WTC11 (cell line): ENCODE data around the gene FGR.

ENCODE experiments used
- E2F4 ChIP-seq: sonication (generic); formaldehyde crosslinking; IDR thresholded peaks from 2 replicates; pipeline ENCODE4 v1.8.1; 2022; ENCODE audit warnings: low read depth, mild to moderate bottlenecking, moderate library complexity, missing genetic modification reagents, borderline replicate concordance
- ETV6 ChIP-seq: sonication (generic); formaldehyde crosslinking; IDR thresholded peaks from 2 replicates; pipeline ENCODE4 v1.8.1; 2022; ENCODE audit warnings: mild to moderate bottlenecking, missing genetic modification reagents
- ZBTB21 ChIP-seq: sonication (generic); formaldehyde crosslinking; IDR thresholded peaks from 2 replicates; pipeline ENCODE4 v1.8.1; 2023; ENCODE audit warnings: mild to moderate bottlenecking, missing genetic modification reagents, borderline replicate concordance
- TF ChIP-seq, protein P1 (sequence below): fragments of 200-600 bp; IDR thresholded peaks from 2 replicates; pipeline ENCODE4 v1.8.0; 2022; ENCODE audit warnings: antibody characterized with exemption

- TF ChIP-seq, protein P1, sequence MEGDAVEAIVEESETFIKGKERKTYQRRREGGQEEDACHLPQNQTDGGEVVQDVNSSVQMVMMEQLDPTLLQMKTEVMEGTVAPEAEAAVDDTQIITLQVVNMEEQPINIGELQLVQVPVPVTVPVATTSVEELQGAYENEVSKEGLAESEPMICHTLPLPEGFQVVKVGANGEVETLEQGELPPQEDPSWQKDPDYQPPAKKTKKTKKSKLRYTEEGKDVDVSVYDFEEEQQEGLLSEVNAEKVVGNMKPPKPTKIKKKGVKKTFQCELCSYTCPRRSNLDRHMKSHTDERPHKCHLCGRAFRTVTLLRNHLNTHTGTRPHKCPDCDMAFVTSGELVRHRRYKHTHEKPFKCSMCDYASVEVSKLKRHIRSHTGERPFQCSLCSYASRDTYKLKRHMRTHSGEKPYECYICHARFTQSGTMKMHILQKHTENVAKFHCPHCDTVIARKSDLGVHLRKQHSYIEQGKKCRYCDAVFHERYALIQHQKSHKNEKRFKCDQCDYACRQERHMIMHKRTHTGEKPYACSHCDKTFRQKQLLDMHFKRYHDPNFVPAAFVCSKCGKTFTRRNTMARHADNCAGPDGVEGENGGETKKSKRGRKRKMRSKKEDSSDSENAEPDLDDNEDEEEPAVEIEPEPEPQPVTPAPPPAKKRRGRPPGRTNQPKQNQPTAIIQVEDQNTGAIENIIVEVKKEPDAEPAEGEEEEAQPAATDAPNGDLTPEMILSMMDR: no peak
- TF ChIP-seq E2F4 (CRISPR knock-in tag) (no peak), ZBTB21 (CRISPR knock-in tag) (no peak), ETV6 (CRISPR knock-in tag) (no peak)
Measured at GRCh38 chr1:27572019-27572678, 62.8 kb downstream of the FGR start.
